G401.6 (cell line): ENCODE data around the gene ZNF688.
"Not testable (repeated sequence)": the region's sequence is repeated elsewhere in the genome, so short reads cannot be mapped to it uniquely, and the experiment has no call there.

Experiments
- FAIRE-seq: peaks from 2 replicates; lab custom pipeline; 2012; peaks lifted over from hg19 to GRCh38; lab: Jason Lieb, UNC

ZNF688 gene

GRCh38 chr16:30557707-30557956 is 13.9 kb downstream of the ZNF688 start:
- no peak for FAIRE-seq

GRCh38 chr16:30556125-30556473 is 15.4 kb downstream of the ZNF688 start:
- FAIRE-seq, result no peak

GRCh38 chr16:30555315-30556124 is 16.0 kb downstream of the ZNF688 start:
- FAIRE-seq, result no peak

DNA sequence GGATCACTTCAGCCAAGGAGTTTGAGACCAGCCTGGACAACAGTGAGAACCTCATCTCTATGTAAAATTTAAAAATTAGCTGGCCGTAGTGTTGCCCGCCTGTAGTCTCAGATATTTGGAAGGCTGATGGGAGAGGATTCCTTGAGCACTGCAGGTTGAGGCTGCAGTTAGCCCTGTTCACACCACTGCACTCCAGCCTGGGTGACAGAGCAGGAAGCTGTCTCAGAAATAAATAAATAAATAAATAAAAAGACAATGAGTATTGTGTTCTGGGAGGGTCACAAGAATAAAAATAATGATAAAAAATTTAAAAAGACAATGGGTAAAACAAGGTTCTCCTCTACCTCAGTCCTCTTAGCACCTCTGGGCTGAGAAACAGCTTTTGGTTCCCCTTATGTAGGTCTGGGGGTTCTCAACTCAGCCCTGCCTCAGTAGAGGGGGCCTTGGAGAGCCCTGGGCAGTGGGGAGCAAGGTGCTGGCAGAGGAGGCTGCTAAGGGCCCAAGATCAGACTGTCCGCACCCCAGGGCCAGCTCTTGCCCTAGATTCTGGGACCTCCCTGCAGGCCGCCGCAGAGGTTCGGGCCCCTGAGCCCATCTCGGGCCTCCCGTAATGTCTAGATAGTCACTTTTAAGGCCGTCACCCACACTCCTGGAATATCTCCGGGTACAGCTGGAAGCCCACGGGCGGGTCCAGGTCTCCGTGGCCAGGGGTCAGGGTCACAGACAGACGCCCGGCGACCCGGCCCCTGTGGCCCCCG is 16.8 kb downstream of the ZNF688 start:
- FAIRE-seq, result no peak

DNA sequence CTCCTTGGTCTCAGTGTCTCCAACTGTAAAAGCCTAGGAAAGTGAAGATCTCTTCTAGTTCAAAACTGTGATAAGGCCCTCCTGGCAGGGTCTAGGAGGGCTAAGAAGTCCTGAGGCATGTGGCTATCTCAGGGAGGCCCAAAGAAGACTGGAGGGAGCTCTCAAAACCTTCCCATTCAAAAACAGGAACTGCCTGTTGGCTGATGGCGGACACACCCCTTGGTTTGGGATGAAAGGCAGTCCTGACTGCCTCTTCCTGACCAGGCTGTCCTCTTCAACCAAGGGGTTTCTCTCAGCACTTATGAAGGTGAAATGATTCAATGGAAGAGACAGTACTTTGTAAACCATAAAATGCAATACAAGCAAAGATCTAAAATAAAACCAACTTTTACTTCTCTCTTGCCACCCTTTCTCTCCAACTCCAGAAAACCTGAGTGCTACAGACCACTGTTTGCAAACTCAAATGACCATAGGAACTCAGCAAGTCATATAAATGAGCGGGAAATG is 18.1 kb downstream of the ZNF688 start:
- FAIRE-seq, result no peak

GRCh38 chr16:30552956-30553355 is 18.6 kb downstream of the ZNF688 start:
- no peak for FAIRE-seq

- no peak for FAIRE-seq
These were observed 19.7 kb downstream of the ZNF688 start for GRCh38 chr16:30551781-30552180.

- no peak for FAIRE-seq
These were observed 22.9 kb downstream of the ZNF688 start for GRCh38 chr16:30548416-30549253.

DNA sequence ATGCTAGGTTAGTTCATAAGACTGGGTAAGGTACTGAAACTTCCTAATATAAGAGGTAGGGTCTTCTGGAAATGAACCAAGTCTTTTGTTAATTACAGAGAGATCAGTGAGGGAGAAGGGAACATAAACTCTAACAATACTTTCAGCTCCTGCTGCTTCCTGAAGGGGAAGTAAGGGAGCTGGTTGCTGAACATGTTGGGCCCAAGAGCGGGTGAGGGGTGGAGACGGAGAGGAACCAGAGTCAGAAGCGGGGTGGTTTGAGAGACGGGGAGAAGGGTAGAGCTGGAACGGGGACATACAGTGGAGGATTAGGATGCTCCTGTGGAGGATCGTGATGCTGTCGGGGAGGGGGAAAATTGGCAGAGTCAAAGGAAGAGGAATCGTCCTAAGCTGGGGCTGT is 25.4 kb downstream of the ZNF688 start:
- FAIRE-seq, result no peak

DNA sequence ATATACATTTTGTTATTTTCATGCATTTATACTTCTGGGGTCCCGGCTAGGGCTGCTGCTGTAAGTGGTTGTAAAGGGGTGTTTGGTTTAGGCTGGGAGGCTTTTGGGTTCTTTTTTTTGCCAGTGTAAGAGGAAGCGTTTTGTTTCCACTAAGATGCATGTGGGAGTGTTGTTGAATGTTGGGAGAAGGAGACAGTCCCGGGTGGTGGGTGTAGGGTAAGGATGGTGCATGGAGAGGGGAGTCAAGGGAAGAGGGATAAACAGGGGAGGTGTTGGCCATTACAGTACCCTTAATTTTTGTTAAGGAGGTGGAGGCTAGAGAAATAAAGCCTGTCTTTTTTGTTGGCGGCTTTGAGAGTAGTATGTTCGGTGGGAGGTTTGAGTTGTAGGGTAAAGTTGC is 28.4 kb downstream of the ZNF688 start:
- FAIRE-seq, result no peak

DNA sequence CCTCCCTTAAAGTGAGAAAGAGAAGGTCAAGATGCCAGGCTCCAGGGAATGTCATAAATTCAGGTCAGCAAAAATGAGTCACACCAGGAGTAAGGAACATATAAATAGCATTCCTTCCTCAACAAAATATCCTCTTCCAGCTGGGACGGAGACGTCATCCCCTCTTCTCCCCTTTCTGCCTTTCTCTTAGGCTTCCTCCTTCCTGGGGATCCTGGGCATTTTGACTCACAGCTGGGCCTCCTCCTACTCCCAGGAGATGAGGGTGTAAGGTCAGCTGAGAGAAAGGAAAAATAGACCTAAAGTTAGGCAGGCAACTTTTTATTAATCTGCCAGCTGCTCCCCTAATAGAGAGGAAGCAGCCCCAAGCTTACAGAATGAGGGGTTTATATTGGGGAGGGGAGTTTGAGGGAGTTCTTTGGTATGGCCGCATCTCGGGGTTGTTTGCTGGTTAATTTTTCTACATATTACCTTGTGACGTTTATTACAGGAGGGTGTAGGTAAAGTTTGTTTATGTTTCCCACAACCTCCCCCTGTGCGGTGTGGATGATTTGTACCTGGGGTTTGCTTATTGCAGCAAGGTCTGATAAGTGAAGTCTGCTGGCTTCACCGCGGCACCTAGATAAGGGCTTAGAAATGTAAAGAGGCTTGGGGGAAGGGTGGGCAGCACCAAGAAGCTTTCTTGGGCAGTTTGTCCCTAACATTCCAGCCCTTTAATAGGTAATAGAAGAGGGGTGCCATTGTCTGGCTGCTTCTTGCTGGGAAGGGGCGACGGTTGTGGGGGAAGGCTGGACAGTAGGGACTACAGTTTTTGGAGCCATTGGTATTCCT is 29.8 kb downstream of the ZNF688 start:
- no peak for FAIRE-seq

GRCh38 chr16:30540916-30541464 is 30.5 kb downstream of the ZNF688 start:
- FAIRE-seq, result not testable (repeated sequence)

DNA sequence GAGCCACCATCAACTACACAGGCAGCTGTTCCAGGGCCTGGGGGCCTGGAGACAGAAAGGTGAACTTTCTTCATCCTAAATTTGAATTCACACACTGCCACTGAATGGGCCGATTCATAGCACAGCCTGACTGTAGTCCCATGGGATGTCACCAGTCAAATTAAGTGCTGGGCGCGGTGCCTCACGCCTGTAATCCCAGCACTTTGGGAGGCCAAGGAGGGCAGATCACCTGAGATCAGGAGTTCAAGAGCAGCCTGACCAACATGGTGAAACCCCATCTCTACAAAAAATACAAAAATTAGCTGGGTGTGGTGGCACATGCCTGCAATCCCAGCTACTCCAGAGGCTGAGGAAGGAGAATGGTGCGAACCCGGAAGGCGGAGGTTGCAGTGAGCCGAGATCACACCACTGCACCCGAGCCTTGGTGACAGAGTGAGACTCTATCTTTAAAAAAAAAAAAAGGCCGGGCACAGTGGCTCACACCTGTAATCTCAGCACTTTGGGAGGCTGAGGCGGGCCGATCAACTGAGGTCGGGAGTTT is 31.5 kb downstream of the ZNF688 start:
- FAIRE-seq, result not testable (repeated sequence)

GRCh38 chr16:30539000-30539964 is 32.2 kb downstream of the ZNF688 start:
- no peak for FAIRE-seq

GRCh38 chr16:30536391-30537024 is 35.0 kb downstream of the ZNF688 start:
- not testable (repeated sequence) for FAIRE-seq

- FAIRE-seq, result no peak
These were observed 35.7 kb downstream of the ZNF688 start for GRCh38 chr16:30535777-30536190.

DNA sequence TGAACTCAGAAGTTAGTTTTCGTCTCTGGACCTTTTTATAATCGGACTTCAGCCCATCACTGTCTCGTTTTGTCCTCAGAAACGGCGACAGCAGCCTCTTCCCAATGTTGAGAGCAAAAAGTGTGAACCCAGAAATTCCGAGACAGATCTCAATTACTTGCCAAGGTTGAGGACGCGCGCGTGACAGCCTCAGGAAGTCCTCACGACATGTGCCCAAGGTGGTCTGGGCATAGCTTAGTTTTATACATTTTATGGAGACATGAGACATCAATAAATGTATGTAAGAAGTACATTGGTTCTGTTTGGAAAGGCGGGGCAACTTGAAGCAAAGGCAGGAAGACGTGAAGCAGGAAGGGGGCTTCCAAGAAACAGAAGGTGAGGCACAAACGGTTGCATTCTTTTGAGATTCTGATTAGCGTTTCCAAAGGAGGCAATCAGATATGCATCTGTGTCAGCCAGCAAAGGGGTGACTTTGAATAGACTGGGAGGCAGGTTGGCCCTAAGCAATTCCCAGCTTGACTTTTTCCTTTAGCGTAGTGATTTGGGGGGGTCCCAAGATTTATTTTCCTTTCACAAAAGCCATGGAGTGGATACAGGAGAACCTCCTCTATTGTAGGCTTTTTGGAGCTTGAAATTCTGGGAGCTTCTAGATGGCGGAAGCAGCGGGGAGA is 36.3 kb downstream of the ZNF688 start:
- FAIRE-seq, result no peak

- no peak for FAIRE-seq
These were observed 37.0 kb downstream of the ZNF688 start, which contains the start of gene ZNF747 for GRCh38 chr16:30534368-30535105. TSS of gene ZNF747 (minus strand) at chr16:30534858. CDS start at chr16:30534679, 179 bp downstream.
